Measurements from ENCODE around the gene GSTK1.

GRCh38 chr7:143238289-143238980 lies 24.8 kb upstream of the GSTK1 start:
- TF ChIP-seq ZNF274 (IDR thresholded peaks at IDR 0.05; ENCODE audit: low read depth, low read length) (no peak), YY1 (IDR thresholded peaks at IDR 0.05; ENCODE audit: insufficient read depth, insufficient read length) (no peak)
